ENCODE data around the gene ABCC9.

DNA sequence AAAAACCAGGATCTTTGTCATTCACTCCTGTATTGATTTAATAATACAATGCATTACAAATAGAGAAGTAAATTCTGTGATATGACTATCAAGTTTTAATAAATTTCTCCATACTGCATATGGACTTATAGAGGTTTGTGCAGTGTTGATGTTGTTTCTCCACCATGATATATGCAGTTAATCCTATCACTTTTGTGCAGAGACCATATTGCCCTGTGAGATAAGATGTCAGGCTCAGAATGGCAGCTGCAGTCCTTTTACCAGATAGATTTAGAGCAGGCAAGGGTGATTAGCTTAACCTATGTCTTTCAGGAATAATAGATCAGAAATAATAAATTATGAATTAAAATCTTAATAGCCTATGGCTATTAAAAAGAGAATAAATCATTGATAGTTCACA lies 128.1 kb downstream of the ABCC9 start:
- TF ChIP-seq TAF1 (IDR thresholded peaks at IDR 0.05; ENCODE audit: low read depth) (no peak), RAD21 (IDR thresholded peaks at IDR 0.05; ENCODE audit: low read depth) (no peak), MAX (IDR thresholded peaks at IDR 0.05) (no peak), YY1 (IDR thresholded peaks at IDR 0.05; ENCODE audit: low read depth) (no peak), CEBPB (IDR thresholded peaks at IDR 0.05) (no peak), CREB1 (IDR thresholded peaks at IDR 0.05; ENCODE audit: low read depth) (no peak), EP300 (IDR thresholded peaks at IDR 0.05; ENCODE audit: borderline replicate concordance) (no peak), EGR1 (IDR thresholded peaks at IDR 0.05) (no peak), TEAD4 (IDR thresholded peaks at IDR 0.05) (no peak), NFIC (IDR thresholded peaks at IDR 0.05) (no peak), FOXM1 (IDR thresholded peaks at IDR 0.05; ENCODE audit: borderline replicate concordance, low read depth) (no peak)
- TF ChIP-seq, protein P1, sequence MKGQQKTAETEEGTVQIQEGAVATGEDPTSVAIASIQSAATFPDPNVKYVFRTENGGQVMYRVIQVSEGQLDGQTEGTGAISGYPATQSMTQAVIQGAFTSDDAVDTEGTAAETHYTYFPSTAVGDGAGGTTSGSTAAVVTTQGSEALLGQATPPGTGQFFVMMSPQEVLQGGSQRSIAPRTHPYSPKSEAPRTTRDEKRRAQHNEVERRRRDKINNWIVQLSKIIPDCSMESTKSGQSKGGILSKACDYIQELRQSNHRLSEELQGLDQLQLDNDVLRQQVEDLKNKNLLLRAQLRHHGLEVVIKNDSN (IDR thresholded peaks at IDR 0.05), result no peak
- TF ChIP-seq, protein P2, sequence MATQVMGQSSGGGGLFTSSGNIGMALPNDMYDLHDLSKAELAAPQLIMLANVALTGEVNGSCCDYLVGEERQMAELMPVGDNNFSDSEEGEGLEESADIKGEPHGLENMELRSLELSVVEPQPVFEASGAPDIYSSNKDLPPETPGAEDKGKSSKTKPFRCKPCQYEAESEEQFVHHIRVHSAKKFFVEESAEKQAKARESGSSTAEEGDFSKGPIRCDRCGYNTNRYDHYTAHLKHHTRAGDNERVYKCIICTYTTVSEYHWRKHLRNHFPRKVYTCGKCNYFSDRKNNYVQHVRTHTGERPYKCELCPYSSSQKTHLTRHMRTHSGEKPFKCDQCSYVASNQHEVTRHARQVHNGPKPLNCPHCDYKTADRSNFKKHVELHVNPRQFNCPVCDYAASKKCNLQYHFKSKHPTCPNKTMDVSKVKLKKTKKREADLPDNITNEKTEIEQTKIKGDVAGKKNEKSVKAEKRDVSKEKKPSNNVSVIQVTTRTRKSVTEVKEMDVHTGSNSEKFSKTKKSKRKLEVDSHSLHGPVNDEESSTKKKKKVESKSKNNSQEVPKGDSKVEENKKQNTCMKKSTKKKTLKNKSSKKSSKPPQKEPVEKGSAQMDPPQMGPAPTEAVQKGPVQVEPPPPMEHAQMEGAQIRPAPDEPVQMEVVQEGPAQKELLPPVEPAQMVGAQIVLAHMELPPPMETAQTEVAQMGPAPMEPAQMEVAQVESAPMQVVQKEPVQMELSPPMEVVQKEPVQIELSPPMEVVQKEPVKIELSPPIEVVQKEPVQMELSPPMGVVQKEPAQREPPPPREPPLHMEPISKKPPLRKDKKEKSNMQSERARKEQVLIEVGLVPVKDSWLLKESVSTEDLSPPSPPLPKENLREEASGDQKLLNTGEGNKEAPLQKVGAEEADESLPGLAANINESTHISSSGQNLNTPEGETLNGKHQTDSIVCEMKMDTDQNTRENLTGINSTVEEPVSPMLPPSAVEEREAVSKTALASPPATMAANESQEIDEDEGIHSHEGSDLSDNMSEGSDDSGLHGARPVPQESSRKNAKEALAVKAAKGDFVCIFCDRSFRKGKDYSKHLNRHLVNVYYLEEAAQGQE (IDR thresholded peaks at IDR 0.05; ENCODE audit: low read depth), result no peak

Data from Ishikawa (cell line).